HepG2 (cell line): Measurements from ENCODE around the gene TAS2R60. TPM values are rescaled to one million over a fixed set of nuclear protein-coding genes. Genes with fewer than 3 reads are reported as not detected.

Source experiments
- AFF4 ChIP-seq: sonication (generic); formaldehyde crosslinking; IDR thresholded peaks from 2 replicates; pipeline ENCODE4 v1.4.0; 2020; ENCODE audit warnings: missing genetic modification reagents
- FUBP1 ChIP-seq: sonication (generic); formaldehyde crosslinking; IDR thresholded peaks from 2 replicates; pipeline ENCODE4 v1.5.1; 2020; ENCODE audit warnings: missing genetic modification reagents, mild to moderate bottlenecking, borderline replicate concordance
- HES4 ChIP-seq: sonication (generic); formaldehyde crosslinking; IDR thresholded peaks from 2 replicates; pipeline ENCODE4 v1.9.0; 2021; ENCODE audit warnings: mild to moderate bottlenecking, missing genetic modification reagents, borderline replicate concordance
- HNF4A ChIP-seq: sonication (generic); formaldehyde crosslinking; IDR thresholded peaks from 2 replicates; pipeline ENCODE4 v1.4.0; 2020; ENCODE audit warnings: missing genetic modification reagents
- KLF13 ChIP-seq: sonication (generic); formaldehyde crosslinking; IDR thresholded peaks from 2 replicates; pipeline ENCODE4 v1.4.0; 2020; ENCODE audit warnings: mild to moderate bottlenecking, missing genetic modification reagents
- MAX ChIP-seq: IDR thresholded peaks from 2 replicates; pipeline ENCODE4 v1.6.1; 2012; ENCODE audit warnings: inconsistent platforms
- MTA3 ChIP-seq: sonication (generic); formaldehyde crosslinking; IDR thresholded peaks from 2 replicates; pipeline ENCODE4 v1.4.0; 2020; ENCODE audit warnings: missing genetic modification reagents
- PAF1 ChIP-seq: IDR thresholded peaks from 2 replicates; pipeline ENCODE4 v1.6.1; 2016; ENCODE audit warnings: missing genetic modification reagents, missing compliant biosample characterization
- SALL2 ChIP-seq: sonication (generic); formaldehyde crosslinking; IDR thresholded peaks from 2 replicates; pipeline ENCODE4 v1.8.1; 2023; ENCODE audit warnings: mild to moderate bottlenecking, missing genetic modification reagents, inconsistent platforms
- TAF15 ChIP-seq: fragments of 200-400 bp; formaldehyde crosslinking; IDR thresholded peaks from one replicate; pipeline ENCODE4 v1.6.1; 2018; ENCODE audit warnings: mild to moderate bottlenecking, low read depth, low read length; ENCODE audit not compliant: poor library complexity, severe bottlenecking
- ZNF274 ChIP-seq: sonication (generic); formaldehyde crosslinking; IDR thresholded peaks from 2 replicates; pipeline ENCODE4 v1.5.1; 2020; ENCODE audit warnings: mild to moderate bottlenecking, missing genetic modification reagents
- ZNF468 ChIP-seq: sonication (generic); formaldehyde crosslinking; IDR thresholded peaks from 2 replicates; pipeline ENCODE4 v1.8.0; 2022; ENCODE audit warnings: mild to moderate bottlenecking, moderate library complexity, missing genetic modification reagents
- ZNF616 ChIP-seq: sonication (generic); formaldehyde crosslinking; IDR thresholded peaks from 2 replicates; pipeline ENCODE4 v1.5.0; 2020; ENCODE audit warnings: low read depth, mild to moderate bottlenecking, missing genetic modification reagents
- ZNF737 ChIP-seq: sonication (generic); formaldehyde crosslinking; IDR thresholded peaks from 2 replicates; pipeline ENCODE4 v1.5.0; 2020; ENCODE audit warnings: missing genetic modification reagents, mild to moderate bottlenecking, borderline replicate concordance
- polyA plus RNA-seq, 8 experiments: library from polyadenylated mRNA; depleted of rRNA in 3 of 8; stranded (reverse) in 7 of 8; unstranded in 1 of 8; fragments of >200 nt; fragmentation: Illumina TruSeq in 4 of 8; extraction: Trizol in 4 of 8; gene quantifications; 2 replicates each; pipeline versions ENCODE4 v1.2.1 to v1.2.3, GENCODE V29; 2011 to 2016; ENCODE audit warnings: low read depth in 4 of 8, missing spikeins in 1 of 8, mixed read lengths in 1 of 8; ENCODE audit not compliant: insufficient read depth in 1 of 8
- total RNA-seq, 5 experiments: library from RNA; depleted of rRNA; stranded (reverse); fragments of >200 nt; fragmentation: Illumina TruSeq; extraction: Trizol; gene quantifications; 2 replicates each; pipeline ENCODE4 v1.2.3, GENCODE V29; 2016; ENCODE audit warnings: low read depth in 1 of 5

The TAS2R60 gene
- total and polyA plus RNA-seq, 2 of the 13 experiments (the other 11 are each of a cell fraction or from before 2014, with no cell fraction given): not detected

- TF ChIP-seq FUBP1 (CRISPR knock-in tag) (peak; percentile 90; the same call in 1 of the 2 replicates), AFF4 (0 out of 2 replicates have a peak, but pooled peaks have one; percentile 51), MTA3 (no peak), ZNF468 (no peak), HNF4A (CRISPR knock-in tag) (peak; percentile 95), TAF15 (no peak), SALL2 (CRISPR knock-in tag) (peak; percentile 59; the same call in 1 of the 2 replicates), HES4 (CRISPR knock-in tag) (no peak), PAF1 (CRISPR knock-in tag) (no peak), KLF13 (CRISPR knock-in tag) (no peak), ZNF616 (CRISPR knock-in tag) (no peak), ZNF274 (CRISPR knock-in tag) (peak; percentile 62; the same call in 1 of the 2 replicates), ZNF737 (no peak; the same call in 1 of the 2 replicates), MAX (peak; percentile 67; the same call in 1 of the 2 replicates)
These were observed 47.8 kb upstream of the TAS2R60 start (continued) for GRCh38 chr7:143395187-143396149.
